ENCODE data around the gene TSC22D4.

The TSC22D4 gene

GRCh38 chr7:100428967-100429636, 49.9 kb downstream of the TSC22D4 start:
- peak overlapping the region; percentile 96 for H4K91ac ChIP-seq (ENCODE audit: low read depth, low read length)
- H4K12ac ChIP-seq (ENCODE audit: low read depth, low read length): peak overlapping the region; percentile 88

DNA sequence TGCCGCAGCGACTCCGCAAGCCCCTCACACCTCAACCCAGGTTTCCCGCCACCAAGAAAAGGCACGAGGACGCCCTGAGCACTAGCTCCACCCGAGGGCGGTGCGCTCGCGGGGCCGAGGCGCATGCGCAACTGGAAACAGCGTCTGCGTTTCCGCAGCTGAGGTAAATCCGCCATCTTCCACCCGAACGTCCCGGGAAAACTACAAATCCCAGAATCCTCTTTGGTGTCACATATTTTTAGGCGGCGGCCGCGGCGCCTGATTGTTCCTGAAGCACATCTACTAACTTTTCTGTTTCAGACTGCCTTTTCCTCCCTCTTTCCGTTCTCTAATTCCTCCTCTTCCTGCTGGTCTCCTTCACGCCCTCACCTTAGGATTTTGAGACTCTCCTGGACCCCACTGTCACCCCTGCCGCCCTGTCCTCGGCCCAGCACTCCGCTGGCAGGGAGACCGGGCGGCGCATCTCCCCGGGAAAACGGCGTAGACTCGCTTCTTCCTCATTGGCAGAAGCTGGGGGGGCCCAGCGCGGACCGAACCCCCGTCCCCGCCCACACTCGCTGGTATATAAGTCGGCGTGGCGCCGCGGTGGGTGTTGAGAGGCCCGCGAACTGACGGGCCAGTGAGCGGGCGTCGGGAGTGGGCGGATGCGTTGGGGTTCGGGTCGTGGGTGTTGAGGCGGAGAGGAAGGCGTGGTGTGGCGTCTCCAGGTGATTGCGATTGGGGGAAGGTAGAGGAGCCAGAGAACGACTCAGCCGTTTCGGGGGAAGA, 50.6 kb downstream of the TSC22D4 start, which contains the start of gene ZCWPW1:
Gene ZCWPW1 (minus strand): TSS at position 505 of the 768 bp plus-strand sequence. CDS start 8,054 bp downstream, outside the sequence.
- Histone ChIP-seq H2BK12ac (ENCODE audit: low read length) (peak within 1 kb of the TSS; percentile 24), H3K23ac (ENCODE audit: low read length) (no peak within 1 kb of the TSS), H3K14ac (ENCODE audit: low read length) (peak within 1 kb of the TSS; percentile 91), H2BK5ac (ENCODE audit: low read depth, low read length, poor library complexity) (peak within 1 kb of the TSS; percentile 95), H2AFZ (ENCODE audit: insufficient read depth, low read length, poor library complexity) (peak within 1 kb of the TSS; percentile 48), H2BK120ac (ENCODE audit: insufficient read depth, low read length, poor library complexity) (peak within 1 kb of the TSS; percentile 83), H4K12ac (ENCODE audit: low read depth, low read length) (peak within 1 kb of the TSS; percentile 88), H3K4me2 (ENCODE audit: low read length) (peak within 1 kb of the TSS; percentile 97), H3K36me3 (ENCODE audit: control insufficient read depth in 1 of 2, insufficient read depth in 2 of 2, low read length in 2 of 2) (peaks cover 19 to 21% of the 10 kb centered on the region in 2 experiments), H3K4me1 (ENCODE audit: control insufficient read depth in 1 of 2, insufficient read depth in 2 of 2, low read length in 2 of 2) (peaks cover 15 to 16% of the 10 kb centered on the region in 2 experiments), H3K27me3 (ENCODE audit: insufficient read depth, low read length) (no peaks in the 10 kb centered on the region), H3K4ac (ENCODE audit: low read depth, low read length) (peak within 1 kb of the TSS; percentile 89), H4K8ac (ENCODE audit: low read depth, low read length) (peak within 1 kb of the TSS; percentile 95), H2AK5ac (ENCODE audit: low read length) (peak within 1 kb of the TSS; percentile 38), H3K79me1 (ENCODE audit: low read length) (peaks cover 19% of the 10 kb centered on the region), H3K18ac (ENCODE audit: low read length) (peak within 1 kb of the TSS; percentile 95), H4K91ac (ENCODE audit: low read depth, low read length) (peak within 1 kb of the TSS; percentile 96), H3K79me2 (ENCODE audit: control insufficient read depth, insufficient read depth, low read length, poor library complexity) (peaks cover 13% of the 10 kb centered on the region), H3K9me3 (ENCODE audit: insufficient read depth, low read depth, low read length) (peaks cover 2% of the 10 kb centered on the region), H3K4me3 (ENCODE audit: low read depth, low read length) (peak within 1 kb of the TSS; percentile 87), H3K27ac (ENCODE audit: low read depth, low read length) (peak within 1 kb of the TSS; percentile 99), H3K9ac (ENCODE audit: low read length) (peak within 1 kb of the TSS; percentile 95)
- no CpG with 5 or more reads among the region's 66 CpGs for WGBS (ENCODE audit: extremely low coverage, insufficient coverage, insufficient read length)
- peak; percentile 95 to 100 for DNase-seq

More at GRCh38 chr7:100428967-100429636, 49.9 kb downstream of the TSC22D4 start:
- Histone ChIP-seq H3K9me3 (ENCODE audit: insufficient read depth, low read depth, low read length) (peaks cover 2% of the 10 kb centered on the region), H3K4me2 (ENCODE audit: low read length) (peak overlapping the region; percentile 97), H3K79me1 (ENCODE audit: low read length) (peaks cover 19% of the 10 kb centered on the region), H2AFZ (ENCODE audit: insufficient read depth, low read length, poor library complexity) (no peak overlapping the region), H4K8ac (ENCODE audit: low read depth, low read length) (peak overlapping the region; percentile 89), H3K79me2 (ENCODE audit: control insufficient read depth, insufficient read depth, low read length, poor library complexity) (peaks cover 13% of the 10 kb centered on the region), H3K27me3 (ENCODE audit: insufficient read depth, low read length) (no peaks in the 10 kb centered on the region), H3K4ac (ENCODE audit: low read depth, low read length) (peak overlapping the region; percentile 89), H2AK5ac (ENCODE audit: low read length) (peak overlapping the region; percentile 38), H3K9ac (ENCODE audit: low read length) (peak overlapping the region; percentile 95), H2BK5ac (ENCODE audit: low read depth, low read length, poor library complexity) (peak overlapping the region; percentile 92), H2BK120ac (ENCODE audit: insufficient read depth, low read length, poor library complexity) (peak overlapping the region; percentile 83), H3K4me1 (ENCODE audit: control insufficient read depth in 1 of 2, insufficient read depth in 2 of 2, low read length in 2 of 2) (peaks cover 15 to 16% of the 10 kb centered on the region in 2 experiments), H3K14ac (ENCODE audit: low read length) (peak overlapping the region; percentile 91), H3K4me3 (ENCODE audit: low read depth, low read length) (peak overlapping the region; percentile 87), H3K27ac (ENCODE audit: low read depth, low read length) (peak overlapping the region; percentile 99), H3K18ac (ENCODE audit: low read length) (peak overlapping the region; percentile 95), H2BK12ac (ENCODE audit: low read length) (no peak overlapping the region), H3K23ac (ENCODE audit: low read length) (no peak overlapping the region), H3K36me3 (ENCODE audit: control insufficient read depth in 1 of 2, insufficient read depth in 2 of 2, low read length in 2 of 2) (peaks cover 26 to 28% of the 10 kb centered on the region in 2 experiments)
- no CpG with 5 or more reads among the region's 40 CpGs for WGBS (ENCODE audit: extremely low coverage, insufficient coverage, insufficient read length)
- peak; percentile 100 for DNase-seq

- no CpG with 5 or more reads among the region's 16 CpGs for WGBS (ENCODE audit: extremely low coverage, insufficient coverage, insufficient read length)
- H3K14ac ChIP-seq (ENCODE audit: low read length): peak overlapping the region; percentile 52
- no peak overlapping the region for H2BK120ac ChIP-seq (ENCODE audit: insufficient read depth, low read length, poor library complexity)
These were observed 51.2 kb downstream of the TSC22D4 start for GRCh38 chr7:100427762-100428198.

GRCh38 chr7:100426516-100426915, 52.5 kb downstream of the TSC22D4 start:
- Histone ChIP-seq H3K4ac (ENCODE audit: low read depth, low read length) (no peak overlapping the region), H2BK12ac (ENCODE audit: low read length) (no peak overlapping the region), H3K27me3 (ENCODE audit: insufficient read depth, low read length) (no peaks in the 10 kb centered on the region), H3K4me3 (ENCODE audit: low read depth, low read length) (no peak overlapping the region), H3K36me3 (ENCODE audit: control insufficient read depth in 1 of 2, insufficient read depth in 2 of 2, low read length in 2 of 2) (peaks cover 5 to 7% of the 10 kb centered on the region in 2 experiments), H3K9ac (ENCODE audit: low read length) (no peak overlapping the region), H2AFZ (ENCODE audit: insufficient read depth, low read length, poor library complexity) (no peak overlapping the region), H3K4me1 (ENCODE audit: control insufficient read depth in 1 of 2, insufficient read depth in 2 of 2, low read length in 2 of 2) (peaks cover 14% of the 10 kb centered on the region in 2 experiments), H4K12ac (ENCODE audit: low read depth, low read length) (no peak overlapping the region), H2BK5ac (ENCODE audit: low read depth, low read length, poor library complexity) (no peak overlapping the region), H3K4me2 (ENCODE audit: low read length) (no peak overlapping the region), H2BK120ac (ENCODE audit: insufficient read depth, low read length, poor library complexity) (no peak overlapping the region), H2AK5ac (ENCODE audit: low read length) (no peak overlapping the region), H3K79me2 (ENCODE audit: control insufficient read depth, insufficient read depth, low read length, poor library complexity) (peaks cover 13% of the 10 kb centered on the region), H3K14ac (ENCODE audit: low read length) (no peak overlapping the region), H3K18ac (ENCODE audit: low read length) (no peak overlapping the region), H3K27ac (ENCODE audit: low read depth, low read length) (no peak overlapping the region), H4K8ac (ENCODE audit: low read depth, low read length) (no peak overlapping the region), H3K79me1 (ENCODE audit: low read length) (peaks cover 19% of the 10 kb centered on the region), H3K23ac (ENCODE audit: low read length) (no peak overlapping the region), H4K91ac (ENCODE audit: low read depth, low read length) (no peak overlapping the region), H3K9me3 (ENCODE audit: insufficient read depth, low read depth, low read length) (peaks cover 2% of the 10 kb centered on the region)
- no peak for DNase-seq

More at GRCh38 chr7:100427762-100428198, 51.2 kb downstream of the TSC22D4 start:
- Histone ChIP-seq H3K4me1 (ENCODE audit: control insufficient read depth in 1 of 2, insufficient read depth in 2 of 2, low read length in 2 of 2) (peaks cover 15% of the 10 kb centered on the region in 2 experiments), H2AFZ (ENCODE audit: insufficient read depth, low read length, poor library complexity) (peak overlapping the region; percentile 48), H3K4me3 (ENCODE audit: low read depth, low read length) (peak overlapping the region; percentile 10), H3K23ac (ENCODE audit: low read length) (no peak overlapping the region), H3K79me1 (ENCODE audit: low read length) (peaks cover 19% of the 10 kb centered on the region), H4K12ac (ENCODE audit: low read depth, low read length) (peak overlapping the region; percentile 78), H4K91ac (ENCODE audit: low read depth, low read length) (peak overlapping the region; percentile 71), H3K36me3 (ENCODE audit: control insufficient read depth in 1 of 2, insufficient read depth in 2 of 2, low read length in 2 of 2) (peaks cover 13 to 15% of the 10 kb centered on the region in 2 experiments), H3K4me2 (ENCODE audit: low read length) (peak overlapping the region; percentile 97), H2AK5ac (ENCODE audit: low read length) (no peak overlapping the region), H4K8ac (ENCODE audit: low read depth, low read length) (peak overlapping the region; percentile 95), H2BK12ac (ENCODE audit: low read length) (peak overlapping the region; percentile 24), H3K4ac (ENCODE audit: low read depth, low read length) (no peak overlapping the region), H3K27ac (ENCODE audit: low read depth, low read length) (no peak overlapping the region), H3K9ac (ENCODE audit: low read length) (no peak overlapping the region), H3K79me2 (ENCODE audit: control insufficient read depth, insufficient read depth, low read length, poor library complexity) (peaks cover 13% of the 10 kb centered on the region), H3K27me3 (ENCODE audit: insufficient read depth, low read length) (no peaks in the 10 kb centered on the region), H3K9me3 (ENCODE audit: insufficient read depth, low read depth, low read length) (peaks cover 2% of the 10 kb centered on the region), H3K18ac (ENCODE audit: low read length) (peak overlapping the region; percentile 35), H2BK5ac (ENCODE audit: low read depth, low read length, poor library complexity) (no peak overlapping the region)
- no peak for DNase-seq
